ENCODE data around the gene IL10RA. TPM values are rescaled to one million over a fixed set of nuclear protein-coding genes. Genes with fewer than 3 reads are reported as not detected.

The IL10RA gene
- total RNA-seq, 5 donors from 2014 or later (not counting 1 experiment from before 2014, with no cell fraction given) = 195 to 450 (median 375) TPM

- no peaks in the 10 kb centered on the region for H3K27me3 Mint-ChIP-seq
- 80% methylated on average over 6 of the region's 9 CpGs for WGBS (ENCODE audit: insufficient coverage)
- peak overlapping the region; percentile 88 for H3K27ac ChIP-seq (ENCODE audit: low read length)
- POLR2A ChIA-PET = no interaction called here
- H3K27ac Mint-ChIP-seq = peak overlapping the region; percentile 99 to 100
- no peaks in the 10 kb centered on the region for H3K9me3 ChIP-seq
- CTCF ChIA-PET = interaction anchor here in 1 of 2 donors (0.6 kb wide), 1 partner anchor 45 kb away, joined by 4 read pairs; no protein-coding TSS in a partner anchor
- H3K27me3 ChIP-seq (replicated peaks in 1 of 2; ENCODE audit: control insufficient read depth in 2 of 2, extremely low read depth in 1 of 2, insufficient read depth in 2 of 2, low read length in 1 of 2) = no peaks in the 10 kb centered on the region
- H3K4me1 Mint-ChIP-seq = peaks cover 94 to 100% (median 99%) of the 10 kb centered on the region in 3 donors
- H3K36me3 Mint-ChIP-seq = peaks cover 3% of the 10 kb centered on the region
- DNase-seq (no peak), ATAC-seq (replicated peaks in 1 of 4) (no peak)
- H3K4me1 ChIP-seq (ENCODE audit: control insufficient read depth in 1 of 2, extremely low read depth in 1 of 2, insufficient read depth in 2 of 2, low read length in 2 of 2) = peaks cover 31 to 99% of the 10 kb centered on the region in 2 experiments
- peaks cover 0 to 4% (median 4%) of the 10 kb centered on the region in 3 donors for H3K9me3 Mint-ChIP-seq
- H3K4me3 Mint-ChIP-seq = peak overlapping the region in 1 of 3 donors; percentile 20
- no peaks in the 10 kb centered on the region for H3K36me3 ChIP-seq (ENCODE audit: control insufficient read depth in 2 of 2, extremely low read depth in 1 of 2, insufficient read depth in 1 of 2, low read length in 1 of 2)
- H3K4me3 ChIP-seq (ENCODE audit: control insufficient read depth in 1 of 2, extremely low read depth in 1 of 2, low read length in 1 of 2) = no peak overlapping the region
Observed at GRCh38 chr11:118009864-118010737, 23.9 kb downstream of the IL10RA start.

GRCh38 chr11:118010738-118011461, 24.7 kb downstream of the IL10RA start:
- ChIA-PET CTCF (interaction anchor here in 1 of 2 donors (0.6 kb wide), 1 partner anchor 44 kb away, joined by 4 read pairs; no protein-coding TSS in a partner anchor), POLR2A (no interaction called here)
- peaks cover 3% of the 10 kb centered on the region for H3K36me3 Mint-ChIP-seq
- peak overlapping the region in 1 of 3 donors; percentile 42 for H3K4me3 Mint-ChIP-seq
- DNase-seq (peak in 3 of 35 experiments; percentile 22 to 65 (median 28)), ATAC-seq (replicated peaks in 1 of 4) (peak in 1 of 4 experiments; percentile 15)
- Histone ChIP-seq H3K36me3 (ENCODE audit: control insufficient read depth in 2 of 2, extremely low read depth in 1 of 2, insufficient read depth in 1 of 2, low read length in 1 of 2) (no peaks in the 10 kb centered on the region), H3K4me1 (ENCODE audit: control insufficient read depth in 1 of 2, extremely low read depth in 1 of 2, insufficient read depth in 2 of 2, low read length in 2 of 2) (peaks cover 38 to 99% of the 10 kb centered on the region in 2 experiments), H3K9me3 (no peaks in the 10 kb centered on the region), H3K27ac (ENCODE audit: low read length) (peak overlapping the region; percentile 88), H3K4me3 (ENCODE audit: control insufficient read depth in 1 of 2, extremely low read depth in 1 of 2, low read length in 1 of 2) (no peak overlapping the region), H3K27me3 (replicated peaks in 1 of 2; ENCODE audit: control insufficient read depth in 2 of 2, extremely low read depth in 1 of 2, insufficient read depth in 2 of 2, low read length in 1 of 2) (no peaks in the 10 kb centered on the region)
- H3K27me3 Mint-ChIP-seq = no peaks in the 10 kb centered on the region
- WGBS (ENCODE audit: insufficient coverage) = 85% methylated on average over 15 of the region's 21 CpGs
- peak overlapping the region; percentile 99 to 100 for H3K27ac Mint-ChIP-seq
- peaks cover 94 to 100% (median 99%) of the 10 kb centered on the region in 3 donors for H3K4me1 Mint-ChIP-seq
- peaks cover 0 to 4% (median 4%) of the 10 kb centered on the region in 3 donors for H3K9me3 Mint-ChIP-seq

- peaks cover 34 to 98% of the 10 kb centered on the region in 2 experiments for H3K4me1 ChIP-seq (ENCODE audit: control insufficient read depth in 1 of 2, extremely low read depth in 1 of 2, insufficient read depth in 2 of 2, low read length in 2 of 2)
- ChIA-PET POLR2A (no interaction called here), CTCF (no interaction called here)
- H3K27me3 Mint-ChIP-seq = no peaks in the 10 kb centered on the region
- peaks cover 3% of the 10 kb centered on the region for H3K36me3 Mint-ChIP-seq
- WGBS (ENCODE audit: insufficient coverage) = 63% methylated on average over 7 of the region's 7 CpGs
- no peaks in the 10 kb centered on the region for H3K36me3 ChIP-seq (ENCODE audit: control insufficient read depth in 2 of 2, extremely low read depth in 1 of 2, insufficient read depth in 1 of 2, low read length in 1 of 2)
- peak in 2 of 35 experiments; percentile 37 to 44 for DNase-seq
- H3K4me1 Mint-ChIP-seq = peaks cover 93 to 100% (median 96%) of the 10 kb centered on the region in 3 donors
- H3K9me3 Mint-ChIP-seq = peaks cover 4 to 5% (median 4%) of the 10 kb centered on the region in 3 donors
- H3K9me3 ChIP-seq = no peaks in the 10 kb centered on the region
- H3K27ac Mint-ChIP-seq = peak overlapping the region; percentile 99 to 100
- ATAC-seq (replicated peaks in 1 of 4) = peak; percentile 21 to 34 (median 28)
- peak overlapping the region; percentile 50 for H3K27ac ChIP-seq (ENCODE audit: low read length)
- no peak overlapping the region for H3K4me3 ChIP-seq (ENCODE audit: control insufficient read depth in 1 of 2, extremely low read depth in 1 of 2, low read length in 1 of 2)
- no peaks in the 10 kb centered on the region for H3K27me3 ChIP-seq (replicated peaks in 1 of 2; ENCODE audit: control insufficient read depth in 2 of 2, extremely low read depth in 1 of 2, insufficient read depth in 2 of 2, low read length in 1 of 2)
- peak overlapping the region in 1 of 3 donors; percentile 42 for H3K4me3 Mint-ChIP-seq
Observed at GRCh38 chr11:118012083-118012669, 26.0 kb downstream of the IL10RA start.

- WGBS (ENCODE audit: insufficient coverage) = 100% methylated on average over 2 of the region's 3 CpGs
- Histone ChIP-seq H3K9me3 (no peaks in the 10 kb centered on the region), H3K27me3 (replicated peaks in 1 of 2; ENCODE audit: control insufficient read depth in 2 of 2, extremely low read depth in 1 of 2, insufficient read depth in 2 of 2, low read length in 1 of 2) (no peaks in the 10 kb centered on the region), H3K27ac (ENCODE audit: low read length) (peak overlapping the region; percentile 50), H3K36me3 (ENCODE audit: control insufficient read depth in 2 of 2, extremely low read depth in 1 of 2, insufficient read depth in 1 of 2, low read length in 1 of 2) (peaks cover 0 to 2% of the 10 kb centered on the region in 2 donors), H3K4me3 (ENCODE audit: control insufficient read depth in 1 of 2, extremely low read depth in 1 of 2, low read length in 1 of 2) (no peak overlapping the region), H3K4me1 (ENCODE audit: control insufficient read depth in 1 of 2, extremely low read depth in 1 of 2, insufficient read depth in 2 of 2, low read length in 2 of 2) (peaks cover 20 to 81% of the 10 kb centered on the region in 2 experiments)
- Mint-ChIP-seq H3K4me3 (peak overlapping the region in 1 of 3 donors; percentile 76), H3K9me3 (peaks cover 16 to 18% (median 17%) of the 10 kb centered on the region in 3 donors), H3K36me3 (peaks cover 16% of the 10 kb centered on the region), H3K27me3 (no peaks in the 10 kb centered on the region), H3K4me1 (peaks cover 74 to 84% (median 78%) of the 10 kb centered on the region in 3 donors), H3K27ac (peak overlapping the region; percentile 99 to 100)
- ChIA-PET CTCF (interaction anchor here in 1 of 2 donors (0.6 kb wide), 1 partner anchor 8 kb away, joined by 3 read pairs; no protein-coding TSS in a partner anchor), POLR2A (no interaction called here)
- no peak for ATAC-seq (replicated peaks in 1 of 4)
- no peak for DNase-seq
Observed at GRCh38 chr11:118014022-118014421, 27.8 kb downstream of the IL10RA start.

GRCh38 chr11:118015385-118015841, 29.2 kb downstream of the IL10RA start:
- H3K36me3 Mint-ChIP-seq = peaks cover 19% of the 10 kb centered on the region
- peak overlapping the region; percentile 34 to 76 (median 57) for H3K4me3 Mint-ChIP-seq

More at GRCh38 chr11:118015385-118015841, 29.2 kb downstream of the IL10RA start:
- H3K36me3 ChIP-seq (ENCODE audit: control insufficient read depth in 2 of 2, extremely low read depth in 1 of 2, insufficient read depth in 1 of 2, low read length in 1 of 2) = peaks cover 0 to 2% of the 10 kb centered on the region in 2 donors
- peak overlapping the region; percentile 36 for H3K27ac ChIP-seq (ENCODE audit: low read length)
- H3K27me3 ChIP-seq (replicated peaks in 1 of 2; ENCODE audit: control insufficient read depth in 2 of 2, extremely low read depth in 1 of 2, insufficient read depth in 2 of 2, low read length in 1 of 2) = no peaks in the 10 kb centered on the region
- ATAC-seq (replicated peaks in 1 of 4) (peak; percentile 35 to 63 (median 61)), DNase-seq (peak in 2 of 35 experiments; percentile 31 to 42)
- H3K9me3 ChIP-seq = no peaks in the 10 kb centered on the region
- H3K9me3 Mint-ChIP-seq = peaks cover 16 to 23% (median 20%) of the 10 kb centered on the region in 3 donors
- 28% methylated on average over 7 of the region's 11 CpGs for WGBS (ENCODE audit: insufficient coverage)
- CTCF ChIA-PET = no interaction called here
- peaks cover 18 to 67% of the 10 kb centered on the region in 2 experiments for H3K4me1 ChIP-seq (ENCODE audit: control insufficient read depth in 1 of 2, extremely low read depth in 1 of 2, insufficient read depth in 2 of 2, low read length in 2 of 2)
- H3K4me1 Mint-ChIP-seq = peaks cover 63 to 72% (median 64%) of the 10 kb centered on the region in 3 donors
- peak overlapping the region in 1 of 2 donors; percentile 42 for H3K4me3 ChIP-seq (ENCODE audit: control insufficient read depth in 1 of 2, extremely low read depth in 1 of 2, low read length in 1 of 2)
- no peaks in the 10 kb centered on the region for H3K27me3 Mint-ChIP-seq
- H3K27ac Mint-ChIP-seq = peak overlapping the region; percentile 93 to 100
- POLR2A ChIA-PET = interaction anchor here in 1 of 2 donors (0.9 kb wide), 1 partner anchor 15 kb away, joined by 3 read pairs; no protein-coding TSS in a partner anchor
